GM10248 (cell line): ENCODE results near the gene RALGPS1.

Experiments
- CTCF ChIA-PET: fragments of 300-600 bp; sonication (Branson Sonifier 250); formaldehyde crosslinking; extraction: SDS; loops from one replicate; lab custom pipeline; 2021; ENCODE audit warnings: antibody characterized with exemption; lab: Yijun Ruan, JAX
- POLR2A ChIA-PET: fragments of 350-650 bp; sonication (Branson Sonifier 250); formaldehyde crosslinking; extraction: SDS; loops from one replicate; lab custom pipeline; 2020; ENCODE audit warnings: antibody characterized with exemption; lab: Yijun Ruan, JAX
- DNase-seq: peaks from one replicate; pipeline ENCODE4 v3.0.0; 2012; ENCODE audit errors: extremely low spot score
- TF ChIP-seq, protein P1 (sequence below): IDR thresholded peaks from 2 replicates; pipeline ENCODE4 v1.5.1; 2012; ENCODE audit warnings: mild to moderate bottlenecking, low read depth; ENCODE audit errors: extremely low read depth, missing control alignments, control extremely low read depth

The RALGPS1 gene, protein sequence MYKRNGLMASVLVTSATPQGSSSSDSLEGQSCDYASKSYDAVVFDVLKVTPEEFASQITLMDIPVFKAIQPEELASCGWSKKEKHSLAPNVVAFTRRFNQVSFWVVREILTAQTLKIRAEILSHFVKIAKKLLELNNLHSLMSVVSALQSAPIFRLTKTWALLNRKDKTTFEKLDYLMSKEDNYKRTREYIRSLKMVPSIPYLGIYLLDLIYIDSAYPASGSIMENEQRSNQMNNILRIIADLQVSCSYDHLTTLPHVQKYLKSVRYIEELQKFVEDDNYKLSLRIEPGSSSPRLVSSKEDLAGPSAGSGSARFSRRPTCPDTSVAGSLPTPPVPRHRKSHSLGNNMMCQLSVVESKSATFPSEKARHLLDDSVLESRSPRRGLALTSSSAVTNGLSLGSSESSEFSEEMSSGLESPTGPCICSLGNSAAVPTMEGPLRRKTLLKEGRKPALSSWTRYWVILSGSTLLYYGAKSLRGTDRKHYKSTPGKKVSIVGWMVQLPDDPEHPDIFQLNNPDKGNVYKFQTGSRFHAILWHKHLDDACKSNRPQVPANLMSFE

GRCh38 chr9:126914458-126915280 lies at the start of gene RALGPS1:
Gene RALGPS1 (plus strand): TSS chr9:126914782. CDS start chr9:126962290, 47,508 bp downstream.
- TF ChIP-seq, protein P1, sequence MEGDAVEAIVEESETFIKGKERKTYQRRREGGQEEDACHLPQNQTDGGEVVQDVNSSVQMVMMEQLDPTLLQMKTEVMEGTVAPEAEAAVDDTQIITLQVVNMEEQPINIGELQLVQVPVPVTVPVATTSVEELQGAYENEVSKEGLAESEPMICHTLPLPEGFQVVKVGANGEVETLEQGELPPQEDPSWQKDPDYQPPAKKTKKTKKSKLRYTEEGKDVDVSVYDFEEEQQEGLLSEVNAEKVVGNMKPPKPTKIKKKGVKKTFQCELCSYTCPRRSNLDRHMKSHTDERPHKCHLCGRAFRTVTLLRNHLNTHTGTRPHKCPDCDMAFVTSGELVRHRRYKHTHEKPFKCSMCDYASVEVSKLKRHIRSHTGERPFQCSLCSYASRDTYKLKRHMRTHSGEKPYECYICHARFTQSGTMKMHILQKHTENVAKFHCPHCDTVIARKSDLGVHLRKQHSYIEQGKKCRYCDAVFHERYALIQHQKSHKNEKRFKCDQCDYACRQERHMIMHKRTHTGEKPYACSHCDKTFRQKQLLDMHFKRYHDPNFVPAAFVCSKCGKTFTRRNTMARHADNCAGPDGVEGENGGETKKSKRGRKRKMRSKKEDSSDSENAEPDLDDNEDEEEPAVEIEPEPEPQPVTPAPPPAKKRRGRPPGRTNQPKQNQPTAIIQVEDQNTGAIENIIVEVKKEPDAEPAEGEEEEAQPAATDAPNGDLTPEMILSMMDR = no peak
- CTCF ChIA-PET = interaction anchor here (0.6 to 1.0 kb wide), 2 partner anchors 14 to 55 kb away, joined by 3 read pairs; no protein-coding TSS in a partner anchor
- POLR2A ChIA-PET = interaction anchor here (0.5 to 1.4 kb wide), 2 partner anchors 536 to 1151 kb away, joined by 4 to 5 read pairs; partner anchors contain the start of genes LRSAM1 and RPL12
- DNase-seq = peak; percentile 99

- ChIA-PET CTCF (interaction anchor here (1.8 kb wide), 1 partner anchor 87 kb away, joined by 4 read pairs; no protein-coding TSS in a partner anchor), POLR2A (no interaction called here)
- TF ChIP-seq, protein P1 = no peak
- DNase-seq = no peak
Measured at GRCh38 chr9:126869368-126869767, 45.2 kb upstream of the RALGPS1 start.

- ChIA-PET CTCF (interaction anchor here (0.8 to 1.7 kb wide), 6 partner anchors 9 to 247 kb away, joined by 3 to 4 read pairs (median 3); no protein-coding TSS in a partner anchor), POLR2A (interaction anchor here (0.6 to 1.3 kb wide), 2 partner anchors 10 to 937 kb away, joined by 3 to 4 read pairs; no protein-coding TSS in a partner anchor)
- peak; percentile 27 for DNase-seq
- TF ChIP-seq, protein P1 = no peak
Measured at GRCh38 chr9:126872516-126872915, 42.1 kb upstream of the RALGPS1 start.

DNA sequence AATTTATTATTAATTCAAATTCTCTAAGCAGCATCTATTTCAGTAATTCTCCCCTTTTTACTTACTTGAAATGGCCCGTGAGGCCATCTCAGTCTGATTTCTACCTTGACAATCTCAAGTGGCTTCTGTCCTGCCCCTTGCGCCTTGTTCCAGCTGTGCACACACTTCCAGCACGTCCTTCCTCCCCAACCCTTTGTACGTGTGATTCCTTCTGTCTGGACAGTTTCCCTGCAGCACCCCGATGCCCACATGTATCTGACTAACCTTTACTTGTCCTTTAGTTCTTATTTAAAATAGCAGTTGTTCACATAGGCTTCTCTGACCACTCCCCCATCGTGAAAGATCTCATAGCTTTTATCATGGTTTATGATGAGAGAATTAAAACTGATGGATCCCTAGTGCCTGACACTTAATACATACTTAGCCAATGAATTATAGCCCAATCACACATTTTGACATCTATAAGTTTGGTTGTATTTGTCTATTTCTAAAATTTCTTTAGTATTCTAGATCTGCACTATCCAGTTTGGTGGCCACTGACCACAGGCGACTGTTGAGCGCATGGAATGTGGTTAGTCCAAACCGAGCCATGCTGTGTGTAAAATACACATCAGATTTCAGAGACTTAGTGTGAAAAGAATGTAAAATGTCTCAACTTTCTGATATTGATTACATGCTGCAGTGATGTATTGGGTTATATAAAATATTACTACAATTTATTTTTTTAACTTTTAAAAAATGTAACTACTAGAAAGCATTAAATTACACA lies 39.9 kb upstream of the RALGPS1 start:
- TF ChIP-seq, protein P1 = no peak
- ChIA-PET CTCF (no interaction called here), POLR2A (no interaction called here)
- DNase-seq = no peak

GRCh38 chr9:126875756-126876510 lies 38.6 kb upstream of the RALGPS1 start:
- POLR2A ChIA-PET = no interaction called here
- no peak for DNase-seq
- TF ChIP-seq, protein P1 = no peak
- CTCF ChIA-PET = no interaction called here
